K562 (cell line): ENCODE results near the gene ACTRT2. TPM values are rescaled to one million over a fixed set of nuclear protein-coding genes. Genes with fewer than 3 reads are reported as not detected.

ENCODE experiments used
- ATAC-seq: fragments of 200-7000 bp; cut with Tn5 transposase; 3 replicates; pipeline ENCODE4 v1.9.1; 2020; ENCODE audit warnings: moderate library complexity
- BruUV-seq: library from RNA; stranded (reverse); fragments of 400-500 nt; replicated peaks from 2 replicates; lab custom pipeline; 2021; lab: Mats Ljungman, UMichigan
- CTCF ChIA-PET: fragments of 300-600 bp; formaldehyde crosslinking; extraction: SDS; loops from one replicate; lab custom pipeline; 2021; ENCODE audit warnings: low intra/inter-chr PET ratio; lab: Yijun Ruan, JAX
- POLR2A ChIA-PET: fragments of 300-600, 350-650 bp; sonication (Branson Sonifier 250); formaldehyde crosslinking; extraction: SDS; loops from one replicate; lab custom pipeline; 2021; ENCODE audit warnings: antibody characterized with exemption, inconsistent platforms; lab: Yijun Ruan, JAX
- DNase-seq, 4 experiments: peaks; one replicate each; pipeline versions ENCODE4 v3.0.0 to v3.0.0-alpha.2; 2011 to 2018; ENCODE audit warnings: low spot score in 3 of 4, mixed read lengths in 3 of 4; ENCODE audit errors: extremely low read depth in 1 of 4
- FAIRE-seq: peaks from 2 replicates; lab custom pipeline; 2011; peaks lifted over from hg19 to GRCh38; lab: Jason Lieb, UNC
- H2AFZ ChIP-seq: 2 replicates; pipeline ENCODE4 v1.6.0; 2011; ENCODE audit warnings: low read depth, low read length, control low read depth, inconsistent platforms
- H3K27ac ChIP-seq: fragments of 200-600 bp; 3 replicates; pipeline ENCODE4 v1.8.0; 2011; ENCODE audit warnings: low read depth, mild to moderate bottlenecking, control low read depth, inconsistent platforms, low read length, moderate library complexity, mixed read lengths; ENCODE audit errors: extremely low read depth
- H3K27me3 ChIP-seq, 2 experiments: fragments of 300-600 bp in 1 of 2; 2 replicates in 1 of 2; 3 replicates in 1 of 2; pipeline versions ENCODE4 v1.6.0 to v1.8.0; 2011; ENCODE audit warnings: inconsistent platforms in 2 of 2, low read length in 2 of 2, mild to moderate bottlenecking in 1 of 2, mixed read lengths in 1 of 2, moderate library complexity in 1 of 2; ENCODE audit not compliant: control insufficient read depth in 2 of 2, insufficient read depth in 2 of 2
- H3K36me3 ChIP-seq: fragments of 300-600 bp; 3 replicates; pipeline ENCODE4 v1.8.0; 2011; ENCODE audit warnings: mild to moderate bottlenecking, low read length, inconsistent platforms; ENCODE audit not compliant: control insufficient read depth, insufficient read depth
- H3K4me1 ChIP-seq, 2 experiments: fragments of 200-600 bp in 1 of 2; replicated peaks in 1 of 2; 2 replicates in 1 of 2; 3 replicates in 1 of 2; pipeline versions ENCODE4 v1.5.1 to v1.8.0; 2011; ENCODE audit warnings: inconsistent platforms in 2 of 2, low read length in 2 of 2, mild to moderate bottlenecking in 1 of 2, mixed read lengths in 1 of 2, moderate library complexity in 1 of 2; ENCODE audit not compliant: control insufficient read depth in 2 of 2, insufficient read depth in 2 of 2
- H3K4me2 ChIP-seq: 2 replicates; pipeline ENCODE4 v1.6.1; 2011; ENCODE audit warnings: low read length, control low read depth, inconsistent platforms, mixed read lengths; ENCODE audit not compliant: insufficient read depth
- H3K4me3 ChIP-seq: fragments of 200-600 bp; sonication (generic), shearing (Covaris generic); 2 replicates; pipeline ENCODE4 v1.5.1; 2016; ENCODE audit warnings: control low read depth, inconsistent platforms
- H3K79me2 ChIP-seq: fragments of 200-600 bp; 3 replicates; pipeline ENCODE4 v1.8.0; 2011; ENCODE audit warnings: low read length, inconsistent platforms; ENCODE audit not compliant: control insufficient read depth, insufficient read depth
- H3K9ac ChIP-seq, 2 experiments: 2 replicates each; pipeline versions ENCODE4 v1.6.0 to v1.6.1; 2011; ENCODE audit warnings: low read depth in 2 of 2, low read length in 2 of 2, control low read depth in 1 of 2, inconsistent platforms in 1 of 2, mild to moderate bottlenecking in 1 of 2, mixed read lengths in 1 of 2; ENCODE audit not compliant: insufficient read depth in 1 of 2
- H3K9me1 ChIP-seq: one replicate; pipeline ENCODE4 v1.6.0; 2011; ENCODE audit warnings: inconsistent platforms, mild to moderate bottlenecking, low read length, moderate library complexity; ENCODE audit not compliant: control insufficient read depth, insufficient read depth
- H3K9me3 ChIP-seq: replicated peaks from 2 replicates; pipeline ENCODE4 v1.5.1; 2011; ENCODE audit warnings: low read depth, low read length, inconsistent platforms; ENCODE audit not compliant: control insufficient read depth, insufficient read depth
- H4K20me1 ChIP-seq: replicated peaks from 2 replicates; pipeline ENCODE4 v1.6.1; 2011; ENCODE audit warnings: low read length, inconsistent platforms, mixed read lengths; ENCODE audit not compliant: control insufficient read depth, insufficient read depth
- ETV5 ChIP-seq: sonication (generic); formaldehyde crosslinking; IDR thresholded peaks from 2 replicates; pipeline ENCODE4 v1.4.0; 2020; ENCODE audit warnings: low read depth, mild to moderate bottlenecking, missing genetic modification reagents
- KAT2B ChIP-seq: IDR thresholded peaks from one replicate; pipeline ENCODE4 v1.6.1; 2012; ENCODE audit warnings: low read depth, mild to moderate bottlenecking, control low read depth, inconsistent platforms, low read length, moderate library complexity
- MCM7 ChIP-seq, 2 experiments: fragments of 450-650 bp; IDR thresholded peaks; 2 replicates each; pipeline ENCODE4 v1.6.1; 2016 to 2018
- NRF1 ChIP-seq, 2 experiments: fragments of 450-650 bp; IDR thresholded peaks in 1 of 2; conservative IDR thresholded peaks in 1 of 2; 2 replicates each; pipeline ENCODE4 v1.6.1; 2014; ENCODE audit warnings: mild to moderate bottlenecking in 2 of 2
- PHF8 ChIP-seq: fragments of 200-600 bp; sonication (generic); IDR thresholded peaks from 2 replicates; pipeline ENCODE4 v1.6.1; 2012; ENCODE audit warnings: mixed run types, mild to moderate bottlenecking, inconsistent platforms, low read length, moderate library complexity, borderline replicate concordance
- PKNOX1 ChIP-seq: fragments of 450-650 bp; IDR thresholded peaks from 2 replicates; pipeline ENCODE4 v1.6.1; 2016
- SMARCB1 ChIP-seq: IDR thresholded peaks from 2 replicates; pipeline ENCODE4 v1.6.1; 2011; ENCODE audit warnings: improper control_type of control experiment, low read depth; ENCODE audit not compliant: insufficient read length
- ZNF589 ChIP-seq: fragments of 200-800 bp; sonication (Bioruptor generic); IDR thresholded peaks from 2 replicates; pipeline ENCODE4 v1.6.1; 2016; ENCODE audit warnings: low read depth, missing genetic modification characterization, missing compliant biosample characterization
- ZNF77 ChIP-seq: fragments of 250-450 bp; sonication (Bioruptor Pico); IDR thresholded peaks from 2 replicates; pipeline ENCODE4 v1.5.0; 2020
- WGBS: fragments of 100-300 bp; shearing (Covaris generic); methylation state at CpG from one replicate; pipeline ENCODE4 v1.1.6; 2016; ENCODE audit warnings: low coverage, mixed read lengths; ENCODE audit not compliant: insufficient coverage; ENCODE audit errors: missing lambda C conversion rate; 5-methylcytosine and 5-hydroxymethylcytosine counted together
- in situ Hi-C: fragments of 300-500 bp; cut with MboI; formaldehyde crosslinking; loops from 4 replicates; pipeline ENCODE4 v1.15.0; 2018; ENCODE audit warnings: inconsistent platforms, mixed read lengths
- intact Hi-C: fragments of 100-400 bp; cut with micrococcal nuclease; formaldehyde crosslinking; loops from 2 replicates; pipeline ENCODE4 v1.14.2; 2022
- polyA plus RNA-seq, 8 experiments: library from polyadenylated mRNA; depleted of rRNA in 4 of 8; stranded (reverse) in 5 of 8; unstranded in 3 of 8; fragments of >200 nt; fragmentation: Nextera tagmentation in 2 of 8; fragmentation: Illumina TruSeq in 1 of 8; extraction: Ambion mirVana in 2 of 8; extraction: Trizol in 1 of 8; gene quantifications; 2 replicates each; pipeline versions ENCODE4 v1.2.1 to v1.2.3, GENCODE V29; 2011 to 2014; ENCODE audit warnings: inconsistent platforms in 1 of 8, missing spikeins in 1 of 8
- total RNA-seq, 7 experiments: library from RNA; depleted of rRNA in 6 of 7; stranded (reverse); fragments of >200 nt in 6 of 7; fragmentation: Illumina TruSeq in 2 of 7; extraction: Trizol in 2 of 7; gene quantifications; 2 replicates each; pipeline versions ENCODE4 v1.2.1 to v1.2.3, GENCODE V29; 2011 to 2021; ENCODE audit warnings: low replicate concordance in 1 of 7

The ACTRT2 gene
- total and polyA plus RNA-seq, 9 of the 15 experiments (the other 6 are each of a cell fraction or from before 2014, with no cell fraction given) = not detected

- TF ChIP-seq SMARCB1 (no peak), ZNF589 (no peak), NRF1 (conservative IDR thresholded peaks at IDR 0.05 in 1 of 2, IDR thresholded peaks at IDR 0.05 in 1 of 2) (no peak), PHF8 (no peak), MCM7 (IDR thresholded peaks at IDR 0.05) (no peak), ETV5 (CRISPR knock-in tag) (no peak), PKNOX1 (no peak), ZNF77 (CRISPR knock-in tag) (no peak), KAT2B (no peak)
- no peaks in the 10 kb centered on the region for H3K9me1 ChIP-seq
- no peak for ATAC-seq
- H3K9me3 ChIP-seq = no peaks in the 10 kb centered on the region
- H3K79me2 ChIP-seq = no peaks in the 10 kb centered on the region
- H3K4me3 ChIP-seq = no peak overlapping the region
- H3K4me1 ChIP-seq = peaks cover 0 to 4% of the 10 kb centered on the region in 2 experiments; a peak in 1 of 5 replicates
- H3K27me3 ChIP-seq = peaks cover 0 to 13% of the 10 kb centered on the region in 2 experiments; a peak in 2 of 5 replicates
- no peak overlapping the region for H2AFZ ChIP-seq
- whole genome bisulfite sequencing = 0% methylated on average over 9 of the region's 9 CpGs
- ChIA-PET POLR2A (no interaction called here), CTCF (no interaction called here)
- no peak for DNase-seq
- no TSS peak for BruUV-seq
- in situ Hi-C loops = no loop called here
- peaks cover 4% of the 10 kb centered on the region; the same call in 1 of the 2 replicates for H4K20me1 ChIP-seq
- FAIRE-seq = no peak
- H3K4me2 ChIP-seq = no peak overlapping the region
- H3K9ac ChIP-seq = no peak overlapping the region
- no peak overlapping the region for H3K27ac ChIP-seq
- no peaks in the 10 kb centered on the region for H3K36me3 ChIP-seq
- intact Hi-C loops = no loop called here
Measured at GRCh38 chr1:2971609-2972008, 49.7 kb upstream of the ACTRT2 start.
